Cardiac muscle cell (in vitro differentiated cells and primary cell): ENCODE measurements around the gene HAPLN3. TPM values are rescaled to one million over a fixed set of nuclear protein-coding genes. Genes with fewer than 3 reads are reported as not detected.
A peak's percentile ranks its signal among the peaks of the same experiment; 100 is the strongest.

Source experiments
- DNase-seq, 2 donors: peaks; one replicate each; pipeline versions ENCODE4 v3.0.0 to v3.0.0-alpha.2; 2010 to 2017; ENCODE audit warnings: low read depth in 1 of 2, low spot score in 1 of 2
- H3K27ac ChIP-seq: fragments of 200-600 bp; sonication (generic); 2 replicates; pipeline ENCODE4 v1.5.1; 2016
- H3K27me3 ChIP-seq: fragments of 200-600 bp; sonication (generic); 2 replicates; pipeline ENCODE4 v1.6.0; 2016; ENCODE audit warnings: control low read depth
- H3K36me3 ChIP-seq: fragments of 200-600 bp; sonication (generic); 2 replicates; pipeline ENCODE4 v1.5.1; 2016; ENCODE audit warnings: control low read depth
- H3K4me1 ChIP-seq: fragments of 200-600 bp; sonication (generic); 2 replicates; pipeline ENCODE4 v1.8.1; 2017; ENCODE audit warnings: low read depth, mild to moderate bottlenecking, mixed run types
- H3K4me3 ChIP-seq: fragments of 200-600 bp; sonication (generic); 2 replicates; pipeline ENCODE4 v1.5.1; 2016; ENCODE audit warnings: mild to moderate bottlenecking
- H3K9me3 ChIP-seq: fragments of 200-600 bp; sonication (generic); 2 replicates; pipeline ENCODE4 v1.5.1; 2017; ENCODE audit warnings: low read depth, mild to moderate bottlenecking, control low read depth
- CTCF ChIP-seq: IDR thresholded peaks from 2 replicates; pipeline ENCODE4 v1.5.1; 2012; ENCODE audit warnings: low read depth, mild to moderate bottlenecking, low read length
- polyA plus RNA-seq: library from polyadenylated mRNA; unstranded; fragments of >200 nt; fragmentation: Nextera tagmentation; extraction: Ambion mirVana; gene quantifications from 2 replicates; pipeline ENCODE4 v1.2.1, GENCODE V29; 2016
- total RNA-seq: library from RNA; depleted of rRNA; stranded (reverse); fragments of >200 nt; gene quantifications from 2 replicates; pipeline ENCODE4 v1.2.3, GENCODE V29; 2016

HAPLN3 gene
- total and polyA plus RNA-seq, 2 experiments from 2014 or later, result 6.8 to 21.7 TPM

- no peaks in the 10 kb centered on the region for H3K9me3 ChIP-seq
- no peak overlapping the region for H3K27ac ChIP-seq
- no peaks in the 10 kb centered on the region for H3K27me3 ChIP-seq
- TF ChIP-seq CTCF, result no peak
- H3K4me1 ChIP-seq, result no peaks in the 10 kb centered on the region
- no peak overlapping the region for H3K4me3 ChIP-seq
- DNase-seq, result no peak
- no peaks in the 10 kb centered on the region for H3K36me3 ChIP-seq
Observed at GRCh38 chr15:88920186-88920891, 25.0 kb upstream of the HAPLN3 start.

- no peaks in the 10 kb centered on the region for H3K9me3 ChIP-seq
- no peaks in the 10 kb centered on the region for H3K4me1 ChIP-seq
- no peak overlapping the region for H3K4me3 ChIP-seq
- H3K27me3 ChIP-seq, result no peaks in the 10 kb centered on the region
- no peak for TF ChIP-seq CTCF
- H3K27ac ChIP-seq, result no peak overlapping the region
- H3K36me3 ChIP-seq, result no peaks in the 10 kb centered on the region
- peak in 1 of 2 donors; percentile 98 for DNase-seq
Observed at GRCh38 chr15:88918738-88919137, 23.4 kb upstream of the HAPLN3 start.

GRCh38 chr15:88917760-88918159 lies 22.4 kb upstream of the HAPLN3 start:
- Histone ChIP-seq H3K27me3 (no peaks in the 10 kb centered on the region), H3K27ac (no peak overlapping the region), H3K4me3 (no peak overlapping the region), H3K4me1 (no peaks in the 10 kb centered on the region), H3K9me3 (no peaks in the 10 kb centered on the region), H3K36me3 (no peaks in the 10 kb centered on the region)
- no peak for TF ChIP-seq CTCF
- no peak for DNase-seq

GRCh38 chr15:88915354-88915753 lies 20.0 kb upstream of the HAPLN3 start:
- no peak overlapping the region for H3K4me3 ChIP-seq
- H3K27ac ChIP-seq, result no peak overlapping the region
- H3K36me3 ChIP-seq, result no peaks in the 10 kb centered on the region
- TF ChIP-seq CTCF, result no peak
- peaks cover 12% of the 10 kb centered on the region for H3K4me1 ChIP-seq
- no peaks in the 10 kb centered on the region for H3K9me3 ChIP-seq
- DNase-seq, result no peak
- H3K27me3 ChIP-seq, result no peaks in the 10 kb centered on the region

GRCh38 chr15:88913850-88914169 lies 18.5 kb upstream of the HAPLN3 start:
- Histone ChIP-seq H3K27ac (peak overlapping the region; percentile 81), H3K9me3 (no peaks in the 10 kb centered on the region), H3K27me3 (no peaks in the 10 kb centered on the region), H3K36me3 (no peaks in the 10 kb centered on the region), H3K4me1 (peaks cover 17% of the 10 kb centered on the region), H3K4me3 (peak overlapping the region; percentile 54)
- no peak for TF ChIP-seq CTCF
- no peak for DNase-seq
